NCI-H460 (cell line): ENCODE measurements around the gene IBTK. TPM values are rescaled to one million over a fixed set of nuclear protein-coding genes. Genes with fewer than 3 reads are reported as not detected.
A peak's percentile ranks its signal among the peaks of the same experiment; 100 is the strongest.
"Not testable (repeated sequence)": the region's sequence is repeated elsewhere in the genome, so short reads cannot be mapped to it uniquely, and the experiment has no call there.

Experiments
- DNase-seq: peaks from one replicate; pipeline ENCODE4 v3.0.0-alpha.2; 2016; ENCODE audit warnings: low read depth; ENCODE audit errors: extremely low read depth
- total RNA-seq: library from RNA; depleted of rRNA; stranded (reverse); fragments of >200 nt; shearing (Covaris generic); gene quantifications from 2 replicates; pipeline ENCODE4 v1.2.3, GENCODE V29; 2014

IBTK gene
- total RNA-seq, 1 experiment from 2014 or later = 62.9 TPM

DNA sequence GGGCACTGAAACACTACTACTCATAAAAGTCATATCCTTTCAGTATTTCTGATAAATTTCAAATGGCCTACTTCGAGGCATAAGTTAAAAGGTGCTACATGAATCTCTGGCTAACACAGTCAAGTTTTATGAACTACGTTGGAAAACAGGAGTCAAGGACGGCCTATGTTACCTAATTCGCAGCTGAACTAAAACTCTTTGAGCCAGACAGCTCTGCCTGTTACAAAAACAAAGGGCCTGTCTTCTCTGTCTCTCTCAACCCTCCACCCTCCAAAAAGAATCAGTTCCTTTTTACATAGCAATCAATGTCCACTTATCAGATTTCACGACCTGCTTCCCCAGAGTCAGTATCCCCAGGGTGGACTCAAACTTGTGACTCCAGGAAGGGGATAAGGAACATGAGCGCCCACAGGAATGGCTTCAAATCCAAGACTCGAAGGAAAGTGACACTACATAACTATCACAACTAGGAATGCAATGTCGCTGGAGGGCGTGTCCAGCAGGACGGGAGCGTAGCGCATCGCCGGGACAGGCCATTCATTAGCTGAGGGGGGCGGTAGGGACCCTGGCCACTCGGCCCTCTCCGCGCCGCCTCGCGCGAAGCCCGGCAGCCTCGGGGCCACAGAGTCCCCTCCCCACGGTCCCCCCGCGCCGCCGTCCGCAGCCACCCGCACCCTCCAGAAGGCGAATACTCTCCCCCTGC is 591 bp downstream of the IBTK start:
- peak; percentile 50 for DNase-seq

DNA sequence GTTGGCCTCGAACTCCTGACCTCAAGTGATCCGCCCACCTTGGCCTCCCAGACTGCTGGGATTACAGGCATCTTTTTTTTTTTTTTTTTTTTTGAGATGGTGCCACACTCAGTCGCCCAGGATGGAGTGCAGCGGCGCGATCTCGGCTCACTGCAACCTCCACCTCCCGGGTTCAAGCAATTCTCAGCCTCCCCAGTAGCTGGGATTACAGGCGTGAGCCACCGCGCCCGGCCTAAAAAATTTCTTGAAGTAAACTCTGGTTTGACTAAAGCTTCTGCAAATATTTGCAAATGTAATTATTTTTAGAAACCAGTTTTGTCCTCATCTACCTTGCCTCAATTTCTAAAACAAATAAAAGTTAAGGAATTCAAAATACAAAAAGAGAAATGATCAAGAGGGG is 1.2 kb downstream of the IBTK start:
- DNase-seq = no peak

DNA sequence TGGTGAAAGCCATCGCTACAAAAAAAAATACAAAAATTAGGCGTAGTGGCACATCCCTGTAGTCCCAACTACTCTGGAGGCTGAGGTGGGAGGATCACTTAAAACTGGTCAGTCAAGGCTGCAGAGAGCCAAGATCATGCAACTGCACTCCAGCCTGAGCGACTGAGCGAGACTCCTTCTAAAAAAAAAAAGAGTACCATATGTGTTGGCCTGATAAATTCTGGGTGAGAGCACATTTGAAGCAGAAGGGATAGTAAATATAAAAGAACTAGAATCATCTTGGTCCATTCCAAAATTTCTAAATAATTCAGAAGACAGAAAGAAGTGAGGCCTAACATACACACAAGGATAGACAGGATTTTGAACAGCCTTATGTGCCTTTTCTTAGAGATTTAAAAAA is 2.2 kb downstream of the IBTK start:
- DNase-seq = no peak

DNA sequence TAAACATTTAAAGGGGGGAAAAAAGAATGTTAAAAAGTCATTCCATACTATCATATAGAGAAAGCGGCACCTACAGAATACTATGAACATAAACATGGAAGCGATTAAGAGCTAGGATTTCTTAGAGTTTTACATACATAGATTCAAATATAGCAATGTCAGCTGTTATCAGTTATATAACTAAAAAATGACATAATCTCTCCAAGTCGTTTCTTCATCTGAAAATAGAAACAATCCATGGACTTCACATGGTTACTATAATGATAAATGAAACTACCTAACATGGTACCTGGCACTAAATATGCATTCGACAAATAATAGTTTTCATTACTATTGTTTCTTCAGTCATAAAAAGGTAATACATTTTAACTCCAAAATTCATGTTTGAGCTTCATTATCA is 3.7 kb downstream of the IBTK start:
- no peak for DNase-seq

DNA sequence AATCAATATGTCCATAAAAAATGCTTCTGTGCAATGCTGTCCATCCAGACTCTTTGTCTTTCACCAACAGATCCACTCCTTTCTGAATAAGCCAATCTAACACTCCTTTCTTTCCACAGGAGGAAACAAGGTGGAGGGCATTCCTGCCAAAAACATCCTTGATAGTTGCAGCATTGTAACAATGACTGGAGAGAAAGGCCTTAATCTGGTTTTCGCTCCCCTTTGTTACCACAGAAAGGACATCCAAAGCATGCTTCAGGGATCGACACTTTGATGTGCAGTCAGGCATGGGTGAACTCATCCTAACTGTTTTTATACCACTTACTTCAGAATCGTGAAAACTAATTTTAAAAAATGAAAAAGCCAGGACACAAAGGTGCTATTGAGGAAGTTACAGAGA is 7.4 kb downstream of the IBTK start:
- DNase-seq = no peak

DNA sequence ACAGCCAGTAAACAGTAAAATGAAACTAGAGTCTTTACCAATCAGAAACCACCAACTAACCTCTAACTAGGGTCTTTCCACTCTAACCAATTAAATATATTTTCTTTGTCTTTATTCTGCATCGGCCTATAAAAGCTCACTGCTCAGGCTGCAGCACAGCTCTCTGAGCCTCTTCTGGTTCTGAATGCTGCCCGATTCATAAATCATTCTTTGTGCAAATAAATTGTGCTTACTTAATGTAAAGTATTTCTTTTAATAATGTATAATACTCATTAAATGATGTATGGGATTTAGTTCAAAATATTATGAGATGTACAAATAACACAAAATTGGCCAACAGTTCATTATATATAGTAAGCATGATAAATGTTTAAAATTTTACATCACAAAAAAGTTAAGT is 7.9 kb downstream of the IBTK start:
- no peak for DNase-seq

DNA sequence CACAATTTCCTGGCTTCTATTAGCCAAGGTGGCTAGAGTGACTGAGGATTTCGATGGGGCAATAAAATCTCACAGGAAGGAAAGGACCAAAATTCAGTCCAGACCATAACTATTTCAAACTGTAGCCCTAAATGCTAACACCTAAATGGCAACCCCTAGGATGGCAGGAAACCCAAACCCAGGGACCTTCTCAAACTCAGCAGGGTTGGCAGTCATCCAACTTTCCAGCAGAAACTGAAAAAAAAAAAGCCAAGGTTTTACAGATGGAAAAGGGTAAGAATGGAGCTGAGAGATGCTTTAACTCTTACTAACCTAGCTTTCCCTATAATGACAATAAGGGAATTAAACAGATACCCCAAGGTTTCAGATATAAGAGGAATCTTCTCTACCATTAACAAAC is 10.5 kb downstream of the IBTK start:
- DNase-seq = no peak

DNA sequence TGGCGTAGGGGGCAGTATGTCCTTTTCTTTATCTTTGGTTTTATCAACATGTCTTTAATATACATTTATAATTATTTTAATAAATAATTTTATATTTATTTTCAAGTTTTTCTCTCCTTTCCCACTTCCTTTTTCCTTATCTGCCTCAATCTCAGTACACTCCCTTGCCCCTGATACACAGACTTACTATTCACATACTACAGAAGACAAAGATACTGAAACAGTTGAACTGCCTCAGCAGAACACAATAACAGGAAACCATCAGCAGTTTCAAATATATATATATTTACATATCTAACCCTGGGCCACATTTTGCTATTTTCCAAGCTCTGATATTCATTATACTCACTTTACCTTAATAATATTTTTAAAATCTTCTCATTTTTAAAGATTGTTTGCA is 19.8 kb downstream of the IBTK start:
- no peak for DNase-seq

DNA sequence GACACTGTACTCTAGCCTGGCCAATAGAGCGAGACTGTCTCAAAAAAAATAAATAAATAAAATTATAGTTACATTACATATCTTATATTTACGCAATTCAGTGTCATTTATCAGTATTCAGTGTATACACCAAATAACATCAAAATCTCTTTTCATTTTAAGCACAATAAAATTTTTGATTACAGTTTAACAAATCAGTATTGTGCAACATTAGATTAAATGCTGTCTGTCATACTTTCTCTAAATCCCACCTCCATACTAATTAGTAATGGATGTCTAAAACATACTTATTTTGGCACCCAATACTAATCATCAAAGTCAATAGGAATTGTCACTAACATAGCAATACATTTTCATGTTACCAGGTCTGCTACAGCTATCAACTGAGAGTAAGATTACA is 27.4 kb downstream of the IBTK start:
- DNase-seq = no peak

DNA sequence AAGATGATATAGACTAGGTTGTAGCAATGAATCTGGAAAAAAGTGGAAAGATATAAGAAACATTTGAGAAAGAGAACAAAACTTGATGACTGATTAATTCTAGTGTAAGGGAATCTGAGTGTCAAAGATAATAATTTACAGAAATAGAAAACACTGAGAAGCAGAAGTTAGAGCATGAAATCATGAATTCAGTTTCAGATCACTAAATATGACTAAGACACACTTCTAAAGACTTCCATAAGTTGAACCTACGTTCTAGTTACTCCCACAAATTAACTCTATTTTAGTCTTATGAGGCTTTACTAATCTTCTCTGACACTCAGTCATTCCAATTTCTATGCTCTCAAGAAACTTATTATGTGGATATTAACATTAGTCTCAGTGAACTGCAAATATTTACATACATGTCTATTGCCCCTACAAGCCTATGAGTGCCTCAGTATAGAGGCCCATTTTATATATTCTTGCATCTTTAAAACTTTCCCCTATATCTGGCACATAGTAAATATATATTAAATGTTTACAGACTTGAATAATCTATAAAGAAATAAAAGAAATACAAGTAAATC is 30.4 kb downstream of the IBTK start:
- no peak for DNase-seq

DNA sequence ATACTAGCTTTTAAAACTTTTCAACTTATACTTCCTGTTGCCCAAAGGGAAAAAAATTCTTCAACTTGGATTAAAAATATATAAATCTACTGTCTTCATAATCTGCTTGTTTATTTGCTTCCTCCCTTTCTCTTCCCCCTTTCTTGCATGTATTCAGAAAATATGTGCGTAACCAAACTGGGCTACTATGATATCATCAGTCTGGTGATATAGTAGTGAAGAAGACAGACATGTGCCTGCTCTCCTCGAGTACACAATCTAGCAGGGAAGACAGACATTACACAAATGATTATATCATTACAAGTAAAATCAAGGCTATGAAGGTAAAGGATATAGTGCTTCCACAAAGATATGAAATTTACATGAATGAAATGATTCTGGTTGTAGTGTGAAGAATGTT is 31.0 kb downstream of the IBTK start:
- DNase-seq = no peak

DNA sequence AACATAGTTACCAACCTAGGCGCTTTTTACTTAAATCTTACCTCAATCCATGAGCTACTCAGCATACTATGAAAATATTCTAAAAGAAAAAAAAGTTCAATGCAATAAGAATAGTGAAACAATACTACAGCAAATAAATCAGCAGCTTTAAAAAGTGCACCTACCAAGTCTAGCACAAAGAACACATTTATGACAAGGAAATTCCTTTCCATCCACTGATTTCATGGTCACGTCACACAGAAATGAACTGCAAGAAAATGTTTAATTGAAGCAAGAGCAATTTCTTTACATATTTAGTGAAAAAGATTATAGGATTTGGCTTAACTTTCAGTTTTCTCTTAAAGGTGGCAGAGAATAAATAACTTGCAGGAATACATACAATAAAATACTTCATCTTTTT is 36.2 kb downstream of the IBTK start:
- no peak for DNase-seq

DNA sequence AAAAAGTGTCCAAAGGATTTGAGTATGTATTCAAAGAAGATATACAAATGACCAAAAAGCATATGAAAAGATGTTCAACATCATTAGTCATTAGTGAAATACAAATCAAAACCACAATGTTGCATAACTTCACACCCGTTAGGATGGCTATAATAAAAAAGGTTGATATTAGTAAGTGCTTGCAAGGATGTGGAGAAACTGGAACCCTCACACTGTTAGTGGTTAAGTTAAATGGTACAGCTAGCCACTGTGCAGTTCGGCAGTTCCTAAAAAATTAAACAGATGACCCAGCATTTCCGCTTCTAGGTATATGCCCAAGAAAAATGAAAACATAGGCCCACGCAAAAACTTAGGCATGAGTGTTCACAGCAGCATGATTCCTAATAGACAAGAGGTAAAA is 38.6 kb downstream of the IBTK start:
- DNase-seq = no peak

DNA sequence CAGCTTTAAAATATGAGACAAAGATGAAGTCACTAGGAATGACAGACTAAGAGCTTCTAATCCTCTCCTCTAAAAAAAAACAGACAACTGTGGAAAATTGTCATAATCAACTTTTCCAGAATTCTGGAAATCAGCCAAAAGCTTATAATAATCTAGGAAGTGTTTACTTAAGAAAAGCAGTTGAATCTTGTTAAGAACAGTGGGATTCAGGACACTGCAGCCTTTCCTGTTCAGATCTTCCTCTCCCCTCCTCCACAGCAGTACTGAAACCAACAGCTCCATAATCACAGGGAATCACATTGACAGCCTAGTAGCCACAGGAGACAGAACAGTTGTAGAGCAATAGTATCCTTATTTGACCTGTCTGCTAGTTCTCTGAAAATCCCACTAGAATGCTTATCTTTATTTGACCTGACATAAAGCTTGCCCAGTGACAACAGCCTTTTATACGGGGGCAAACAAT is 41.6 kb downstream of the IBTK start:
- no peak for DNase-seq

DNA sequence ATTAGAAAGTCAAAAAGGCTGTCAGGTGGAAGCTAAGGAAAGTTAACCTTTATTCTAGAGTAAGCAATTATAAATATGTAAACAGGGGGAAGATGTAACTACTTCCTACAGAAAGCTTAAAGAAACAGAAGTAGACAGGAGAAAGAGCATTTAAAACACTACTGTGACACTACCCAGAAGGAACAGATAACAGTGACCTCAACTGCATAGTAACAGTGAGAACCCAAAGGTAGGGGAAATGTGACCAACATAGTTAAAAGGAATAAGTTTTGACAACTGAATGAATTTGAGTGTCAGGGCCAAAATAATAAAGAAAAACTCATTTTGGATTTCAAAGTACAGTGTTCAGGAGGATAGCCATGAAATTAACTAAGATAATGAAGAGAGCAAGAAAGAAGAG is 43.5 kb downstream of the IBTK start:
- no peak for DNase-seq

DNA sequence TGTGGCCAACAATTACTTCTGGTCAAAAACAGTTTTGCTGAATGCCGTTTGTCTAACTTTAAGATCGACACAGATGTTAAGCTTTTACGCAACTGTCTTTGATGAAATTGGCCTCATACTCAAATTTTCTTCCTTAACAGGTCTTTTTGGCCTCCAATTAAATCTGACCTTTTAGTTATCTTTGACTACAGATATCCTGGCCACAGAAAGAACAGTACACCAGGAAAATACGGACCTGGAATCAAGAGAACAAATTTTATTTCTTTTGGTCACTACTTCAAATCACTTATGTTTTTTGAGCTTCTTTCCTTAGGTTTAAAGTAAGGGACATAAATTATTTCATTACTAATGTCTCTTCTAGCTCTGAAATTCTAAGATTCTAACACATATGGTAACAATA is 49.8 kb downstream of the IBTK start:
- no peak for DNase-seq

DNA sequence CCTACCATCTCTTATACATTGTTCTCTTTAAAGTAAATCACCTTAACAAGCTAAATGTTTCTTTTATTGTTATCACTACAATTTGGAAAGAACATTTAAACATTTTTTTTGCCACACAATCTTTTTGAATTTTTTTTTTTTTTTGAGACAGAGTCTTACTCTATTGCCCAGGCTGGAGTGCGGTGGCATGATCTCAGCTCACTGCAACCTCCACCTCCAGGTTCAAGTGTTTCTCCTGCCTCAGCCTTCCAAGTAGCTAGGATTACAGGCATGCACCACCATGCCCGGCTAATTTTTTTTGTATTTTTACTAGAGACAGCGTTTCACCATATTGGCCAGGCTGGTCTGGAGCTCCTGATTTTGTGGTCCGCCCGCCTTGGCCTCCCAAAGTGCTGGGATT is 50.3 kb downstream of the IBTK start:
- not testable (repeated sequence) for DNase-seq

DNA sequence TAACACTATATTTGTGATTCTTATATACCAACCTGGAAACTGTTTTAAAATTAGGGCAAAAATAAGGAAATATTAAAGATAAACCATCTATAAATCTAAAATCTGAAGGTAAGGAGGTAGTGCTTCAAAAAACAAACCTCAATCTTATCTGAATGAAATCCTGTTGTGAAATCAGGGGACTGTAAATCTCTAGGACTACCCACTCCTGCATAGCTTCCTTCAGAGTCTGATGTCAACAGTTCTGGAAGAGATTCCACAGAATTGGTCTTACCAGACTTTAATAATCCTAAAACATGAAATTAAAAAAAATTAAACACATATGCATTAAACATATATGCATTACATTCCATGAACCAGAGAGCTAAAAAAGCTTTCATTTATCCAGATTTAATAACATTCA is 51.4 kb downstream of the IBTK start:
- no peak for DNase-seq

DNA sequence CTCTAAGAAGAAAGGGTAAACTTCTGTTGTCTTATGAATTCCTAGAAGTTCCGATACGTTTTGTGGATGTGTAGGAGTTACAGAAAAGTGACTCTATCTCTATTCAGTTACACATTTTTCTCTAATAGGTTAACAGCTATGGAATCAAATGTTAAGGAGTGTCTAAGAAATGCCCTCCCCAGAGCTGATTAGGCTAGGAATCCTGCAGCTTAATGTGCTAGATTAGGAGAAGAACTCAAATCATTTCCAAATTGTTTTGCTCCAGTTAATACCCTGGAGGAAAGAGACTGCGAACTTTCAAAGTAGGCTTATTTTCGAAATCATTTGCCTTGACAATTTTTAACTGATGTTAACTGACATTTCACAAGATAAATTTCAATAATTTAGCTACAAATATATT is 51.9 kb downstream of the IBTK start:
- DNase-seq = no peak

DNA sequence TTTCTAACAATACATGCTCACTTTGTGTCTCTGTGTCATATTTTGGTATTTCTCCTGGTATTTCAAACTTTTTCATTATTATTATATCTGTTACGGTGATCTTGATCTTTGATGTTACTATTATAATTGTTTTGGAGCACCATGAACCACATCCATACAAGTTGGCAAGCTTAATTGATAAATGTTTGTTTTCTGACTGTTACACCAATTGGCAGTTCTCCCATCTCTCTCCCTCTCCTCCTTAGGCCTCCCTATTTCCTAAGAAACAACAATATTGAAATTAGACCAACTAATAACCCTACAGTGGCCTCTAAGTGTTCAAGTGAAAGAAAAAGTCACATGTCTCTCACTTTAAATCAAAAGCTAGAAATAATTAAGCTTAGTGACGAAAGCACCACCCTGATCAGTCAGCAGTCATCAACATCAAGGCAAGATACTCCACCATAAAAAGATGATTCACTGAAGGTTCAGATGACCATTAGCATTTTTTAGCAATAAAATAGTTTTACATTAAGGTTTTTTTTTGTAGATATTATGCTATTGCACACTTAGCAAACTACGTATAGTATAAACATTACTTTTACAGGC is 61.5 kb downstream of the IBTK start:
- no peak for DNase-seq

DNA sequence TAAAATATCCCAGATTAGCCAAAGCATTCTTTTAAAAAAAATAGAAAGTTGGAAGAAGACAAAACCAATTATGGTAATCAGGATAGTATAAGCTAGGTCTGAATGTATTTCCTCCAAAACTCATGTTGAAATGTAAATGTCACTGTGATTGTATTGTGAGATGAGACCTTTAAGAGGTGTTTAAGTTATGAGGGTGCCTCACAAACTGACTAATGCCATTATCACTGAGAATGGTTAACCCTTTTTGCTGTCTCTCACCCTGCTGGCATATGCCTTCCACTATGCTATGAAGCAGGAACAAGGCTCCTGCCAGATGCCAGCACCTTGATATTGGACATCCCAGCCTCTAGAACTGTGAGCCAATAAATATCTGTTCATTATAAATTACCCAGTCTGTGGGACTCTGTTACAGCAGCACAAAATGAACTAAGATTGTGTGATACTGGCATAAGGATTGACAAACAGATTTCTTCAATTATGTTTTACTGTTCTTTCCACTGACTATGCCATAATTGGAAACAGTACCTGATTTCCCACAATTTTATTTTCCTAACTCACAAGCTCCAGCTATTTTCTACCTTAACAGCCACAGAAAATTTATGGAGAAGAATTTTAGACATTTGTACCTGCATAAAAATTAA is 63.8 kb downstream of the IBTK start:
- no peak for DNase-seq

DNA sequence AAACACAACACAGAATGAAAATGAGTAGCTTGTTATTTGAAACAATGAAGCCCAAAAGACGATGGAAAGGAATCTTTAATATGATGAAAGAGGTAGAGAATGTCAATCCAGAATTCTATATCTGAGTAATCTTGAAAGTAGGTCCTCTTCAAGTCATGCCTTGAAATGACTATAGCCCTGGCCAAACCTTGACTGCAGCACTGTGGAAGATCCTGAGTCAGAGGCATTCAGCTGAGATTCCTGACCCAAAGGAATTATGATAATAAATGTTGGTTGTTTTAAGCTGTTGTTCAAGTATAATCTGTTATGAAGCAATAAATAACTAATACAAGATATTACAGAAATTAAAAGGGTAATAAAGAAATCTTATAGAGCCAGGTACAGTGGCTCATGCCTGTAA is 64.8 kb downstream of the IBTK start:
- no peak for DNase-seq
